GM19438 (cell line): ENCODE measurements around the gene IFNG.

Experiments used
- ATAC-seq: cut with Tn5 transposase; IDR thresholded peaks from one replicate; pipeline ENCODE4 v1.9.1; 2021; ENCODE audit warnings: low read depth; ENCODE audit not compliant: unreplicated experiment

IFNG gene

DNA sequence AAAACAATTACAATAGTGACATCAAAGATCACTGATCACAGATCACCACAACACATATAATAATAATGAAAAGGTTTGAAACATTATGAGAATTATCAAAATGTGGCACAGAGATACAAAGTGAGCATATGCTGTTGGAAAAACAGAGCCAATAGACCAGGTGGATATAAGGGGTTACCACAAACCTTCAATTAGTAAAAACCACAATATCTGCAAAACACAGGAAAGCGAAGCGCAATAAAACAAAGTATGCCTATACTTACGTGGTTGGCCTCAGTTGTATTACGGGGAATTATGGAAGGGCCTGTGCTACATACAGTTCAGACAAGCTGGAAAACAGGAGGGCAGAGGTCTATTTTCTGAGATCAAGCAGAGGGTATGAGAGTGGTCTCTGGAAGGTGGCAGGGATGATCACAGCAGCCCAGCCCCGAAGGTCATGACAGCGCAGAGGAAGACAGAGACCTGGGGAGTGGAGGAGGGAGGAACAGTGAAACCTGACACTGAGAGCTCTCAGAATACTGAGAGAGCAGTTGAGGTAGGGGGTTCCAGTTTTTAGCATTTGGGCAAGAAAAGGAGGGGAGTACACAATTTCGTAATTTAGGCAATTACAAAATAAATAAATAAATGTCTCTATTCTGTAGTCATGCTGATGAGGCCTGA, 41.3 kb downstream of the IFNG start:
- ATAC-seq = no peak

GRCh38 chr12:68117661-68118060, 41.9 kb downstream of the IFNG start:
- ATAC-seq = no peak

DNA sequence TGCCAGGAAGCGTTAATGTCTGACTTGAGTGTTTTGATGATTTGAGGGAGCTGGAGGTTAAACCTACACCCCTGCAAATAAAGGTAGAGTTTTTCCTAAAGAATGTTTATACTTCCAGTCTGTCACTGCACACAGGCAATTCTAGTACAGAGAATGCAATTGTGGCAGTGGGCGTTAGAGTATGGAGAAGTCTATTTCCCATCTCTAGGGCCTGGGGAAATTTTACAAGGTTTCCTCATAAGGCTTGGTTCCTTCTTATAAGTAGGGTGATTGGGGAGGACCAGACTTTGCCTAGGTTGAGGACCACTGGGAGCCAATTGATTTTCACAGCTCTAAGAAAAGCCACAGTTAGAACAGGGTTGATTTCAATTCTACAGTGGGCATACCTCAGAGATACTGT, 44.3 kb downstream of the IFNG start:
- ATAC-seq = no peak

- no peak for ATAC-seq
Observed at GRCh38 chr12:68114606-68115005, 44.9 kb downstream of the IFNG start.

- ATAC-seq = no peak
Observed at GRCh38 chr12:68113644-68114043, 45.9 kb downstream of the IFNG start.

DNA sequence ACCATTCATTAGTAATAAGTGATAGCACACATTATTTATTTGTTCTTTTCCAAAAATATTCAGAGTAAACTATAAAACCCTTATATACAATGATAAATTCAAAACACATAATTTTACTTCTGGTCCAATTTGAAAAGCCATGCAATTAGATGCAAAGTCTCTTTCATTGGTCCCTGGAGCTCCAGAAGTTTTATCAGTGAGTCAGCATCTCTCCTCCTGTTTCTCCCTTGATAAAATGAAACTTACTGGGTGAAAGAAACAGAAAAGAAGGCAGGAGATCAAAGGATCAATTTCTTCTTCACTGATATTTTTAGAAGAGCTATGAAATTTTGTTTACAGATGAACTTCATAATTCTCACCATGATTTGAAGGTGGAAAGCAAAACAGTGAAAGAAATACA, 47.5 kb downstream of the IFNG start:
- no peak for ATAC-seq

- ATAC-seq = no peak
Observed at GRCh38 chr12:68109444-68110217, 49.9 kb downstream of the IFNG start.

- no peak for ATAC-seq
Observed at GRCh38 chr12:68109001-68109400, 50.5 kb downstream of the IFNG start.

- ATAC-seq = no peak
Observed at GRCh38 chr12:68106660-68107059, 52.9 kb downstream of the IFNG start.

DNA sequence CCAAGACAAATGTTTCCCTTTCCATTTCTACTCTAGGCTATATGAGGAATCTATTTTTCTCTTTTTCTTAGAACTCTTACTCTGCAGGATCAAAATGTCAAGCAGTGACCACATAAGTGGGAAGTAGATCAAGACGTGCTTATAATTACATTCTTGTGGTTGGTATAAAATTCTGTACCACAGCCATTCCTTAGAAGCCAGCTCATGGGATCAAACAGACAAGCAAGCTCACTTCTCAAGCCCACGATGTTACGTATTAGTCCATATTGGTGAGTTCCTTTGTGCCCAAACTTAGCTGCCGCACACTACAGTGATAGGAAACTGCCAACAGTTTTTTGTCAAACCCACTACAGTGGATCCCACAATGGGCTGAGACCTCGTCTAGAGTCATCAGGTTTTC, 53.4 kb downstream of the IFNG start:
- ATAC-seq = no peak
